Measurements from ENCODE around the gene ENTPD5.

DNA sequence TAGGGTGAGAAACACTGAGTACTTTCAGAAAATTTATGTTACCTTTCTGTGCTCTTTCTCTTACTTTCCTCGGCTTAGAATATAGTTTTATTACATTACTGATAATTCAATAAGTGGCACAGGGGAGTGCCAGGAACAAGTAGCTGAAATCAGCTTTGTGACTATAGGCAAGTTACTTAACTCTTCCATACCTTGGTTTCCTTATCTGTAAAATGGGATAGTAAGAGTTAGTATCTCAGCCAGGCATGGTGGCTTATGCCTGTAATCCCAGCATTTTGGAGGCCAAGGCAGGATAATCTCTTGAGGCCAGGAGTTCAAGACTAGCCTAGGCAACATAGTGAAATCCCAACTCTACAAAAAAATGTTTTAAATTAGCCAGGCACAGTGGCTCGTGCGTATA is 15.5 kb upstream of the ENTPD5 start:
- TF ChIP-seq POLR2A (IDR thresholded peaks at IDR 0.05; ENCODE audit: low read length) (no peak), GATA1 (IDR thresholded peaks at IDR 0.05; ENCODE audit: low read depth, low read length) (no peak)
